Activated T-cell treated with anti-CD3 and anti-CD28 coated beads for 48 hours (primary cell): ENCODE results near the gene ASCL3.
"Not testable (repeated sequence)": the region's sequence is repeated elsewhere in the genome, so short reads cannot be mapped to it uniquely, and the experiment has no call there.

ENCODE experiments used
- DNase-seq: peaks from one replicate; pipeline ENCODE4 v3.0.0-alpha.2; 2020; ENCODE audit warnings: low read depth

ASCL3 gene

GRCh38 chr11:8910649-8911026, 32.2 kb downstream of the ASCL3 start:
- DNase-seq, result no peak

DNA sequence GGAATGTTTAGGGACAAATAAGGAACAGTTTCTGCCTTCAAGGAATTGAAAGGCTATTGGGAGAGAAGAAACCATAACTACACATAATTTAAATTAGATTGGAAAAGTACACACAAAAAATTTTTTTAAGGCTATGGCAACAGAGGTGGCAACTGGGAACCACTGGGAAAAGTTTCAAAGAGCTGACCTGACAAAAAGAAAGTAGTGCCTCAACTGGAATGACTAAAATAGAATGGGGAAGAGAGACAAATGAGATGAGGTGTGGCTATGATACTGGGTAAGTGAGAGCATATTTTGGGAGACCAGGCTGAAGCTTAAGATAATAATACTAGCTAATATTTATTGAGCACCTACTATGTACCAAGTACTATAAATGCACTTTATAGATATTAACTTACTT, 34.7 kb downstream of the ASCL3 start:
- no peak for DNase-seq

DNA sequence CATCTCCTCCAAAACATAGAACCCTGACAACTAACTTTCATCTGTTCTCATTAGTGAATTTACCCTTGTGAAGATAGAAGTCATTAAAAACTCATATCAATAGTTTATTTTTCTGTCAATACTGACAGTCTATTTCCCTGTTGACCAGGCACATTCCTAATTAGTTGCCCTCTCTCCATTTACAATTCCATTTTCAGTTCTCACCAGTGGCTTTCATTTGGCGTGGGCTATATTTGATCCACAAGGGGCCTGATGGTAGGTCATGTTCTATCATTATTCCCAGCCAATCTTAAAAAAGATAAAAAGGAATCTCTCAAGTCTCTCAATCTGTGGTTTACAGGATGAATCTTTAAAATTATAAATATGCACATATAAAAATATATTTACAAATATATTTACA, 35.7 kb downstream of the ASCL3 start:
- DNase-seq, result no peak

- DNase-seq, result no peak
These were observed 37.2 kb downstream of the ASCL3 start for GRCh38 chr11:8905528-8906165.

- DNase-seq, result no peak
These were observed 43.6 kb downstream of the ASCL3 start for GRCh38 chr11:8899119-8899753.

DNA sequence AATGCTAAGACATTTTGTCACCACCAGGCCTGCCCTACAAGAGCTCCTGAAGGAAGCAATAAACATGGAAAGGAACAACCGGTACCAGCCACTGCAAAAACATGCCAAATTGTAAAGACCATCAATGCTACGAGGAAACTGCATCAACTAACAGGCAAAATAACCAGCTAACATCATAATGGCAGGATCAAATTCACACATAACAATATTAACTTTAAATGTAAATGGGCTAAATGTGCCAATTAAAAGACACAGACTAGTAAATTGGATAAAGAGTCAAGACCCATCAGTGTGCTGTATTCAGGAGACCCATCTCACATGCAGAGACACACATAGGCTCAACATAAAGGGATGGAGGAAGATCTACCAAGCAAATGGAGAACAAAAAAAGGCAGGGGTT, 51.6 kb downstream of the ASCL3 start:
- DNase-seq, result not testable (repeated sequence)
